Skeletal muscle satellite cell (primary cell): ENCODE measurements around the gene KRT2.

Experiments used
- H3K27me3 ChIP-seq: 2 replicates; pipeline ENCODE4 v1.7.0; 2013; ENCODE audit warnings: low read length; ENCODE audit not compliant: control insufficient read depth, insufficient read depth
- H3K36me3 ChIP-seq: 2 replicates; pipeline ENCODE4 v1.7.0; 2013; ENCODE audit warnings: mild to moderate bottlenecking, control low read depth, low read length; ENCODE audit not compliant: insufficient read depth
- H3K4me1 ChIP-seq: 2 replicates; pipeline ENCODE4 v1.7.0; 2013; ENCODE audit warnings: low read length; ENCODE audit not compliant: control insufficient read depth, insufficient read depth
- H3K4me2 ChIP-seq: 2 replicates; pipeline ENCODE4 v1.7.0; 2013; ENCODE audit warnings: mild to moderate bottlenecking, low read length
- H3K4me3 ChIP-seq: 2 replicates; pipeline ENCODE4 v1.7.0; 2013; ENCODE audit warnings: low read length
- H3K9ac ChIP-seq: 2 replicates; pipeline ENCODE4 v1.7.0; 2013; ENCODE audit warnings: mild to moderate bottlenecking, low read depth, low read length, moderate library complexity
- H3K9me3 ChIP-seq: replicated peaks from 2 replicates; pipeline ENCODE4 v1.7.0; 2013; ENCODE audit warnings: mild to moderate bottlenecking, control low read depth, low read length

The KRT2 gene

GRCh38 chr12:52683575-52684300 is 31.7 kb upstream of the KRT2 start:
- Histone ChIP-seq H3K4me1 (no peaks in the 10 kb centered on the region), H3K4me2 (no peak overlapping the region), H3K4me3 (no peak overlapping the region), H3K36me3 (no peaks in the 10 kb centered on the region), H3K9me3 (no peaks in the 10 kb centered on the region), H3K9ac (no peak overlapping the region), H3K27me3 (peaks cover 84% of the 10 kb centered on the region)

- H3K27me3 ChIP-seq, result peaks cover 84% of the 10 kb centered on the region
- no peak overlapping the region for H3K9ac ChIP-seq
- no peaks in the 10 kb centered on the region for H3K4me1 ChIP-seq
- H3K4me3 ChIP-seq, result no peak overlapping the region
- no peak overlapping the region for H3K4me2 ChIP-seq
- no peaks in the 10 kb centered on the region for H3K9me3 ChIP-seq
- H3K36me3 ChIP-seq, result no peaks in the 10 kb centered on the region
Observed at GRCh38 chr12:52682938-52683574, 31.0 kb upstream of the KRT2 start.

GRCh38 chr12:52682381-52682660 is 30.3 kb upstream of the KRT2 start:
- H3K4me2 ChIP-seq, result no peak overlapping the region
- H3K9me3 ChIP-seq, result no peaks in the 10 kb centered on the region
- no peak overlapping the region for H3K9ac ChIP-seq
- no peak overlapping the region for H3K4me3 ChIP-seq
- H3K27me3 ChIP-seq, result peaks cover 80% of the 10 kb centered on the region
- no peaks in the 10 kb centered on the region for H3K36me3 ChIP-seq
- no peaks in the 10 kb centered on the region for H3K4me1 ChIP-seq

- H3K4me2 ChIP-seq, result no peak overlapping the region
- no peak overlapping the region for H3K9ac ChIP-seq
- no peaks in the 10 kb centered on the region for H3K9me3 ChIP-seq
- no peaks in the 10 kb centered on the region for H3K4me1 ChIP-seq
- H3K27me3 ChIP-seq, result peaks cover 80% of the 10 kb centered on the region
- no peak overlapping the region for H3K4me3 ChIP-seq
- H3K36me3 ChIP-seq, result no peaks in the 10 kb centered on the region
Observed at GRCh38 chr12:52681526-52682380, 29.7 kb upstream of the KRT2 start.

- Histone ChIP-seq H3K36me3 (no peaks in the 10 kb centered on the region), H3K4me1 (no peaks in the 10 kb centered on the region), H3K9ac (no peak within 1 kb of the TSS), H3K9me3 (no peaks in the 10 kb centered on the region), H3K4me2 (no peak within 1 kb of the TSS), H3K27me3 (peaks cover 68% of the 10 kb centered on the region), H3K4me3 (no peak within 1 kb of the TSS)
Observed at GRCh38 chr12:52680363-52680762, 28.4 kb upstream of the KRT2 start, which contains the start of gene KRT1. KRT1 (minus strand) TSS chr12:52680407; CDS start chr12:52680348, 59 bp downstream.

- Histone ChIP-seq H3K4me1 (no peaks in the 10 kb centered on the region), H3K9me3 (no peaks in the 10 kb centered on the region), H3K4me2 (no peak overlapping the region), H3K4me3 (no peak overlapping the region), H3K27me3 (peaks cover 66% of the 10 kb centered on the region), H3K9ac (no peak overlapping the region), H3K36me3 (no peaks in the 10 kb centered on the region)
Observed at GRCh38 chr12:52679875-52680274, 27.9 kb upstream of the KRT2 start.

GRCh38 chr12:52677671-52678070 is 25.7 kb upstream of the KRT2 start:
- no peak overlapping the region for H3K4me3 ChIP-seq
- no peaks in the 10 kb centered on the region for H3K9me3 ChIP-seq
- H3K4me2 ChIP-seq, result no peak overlapping the region
- no peaks in the 10 kb centered on the region for H3K36me3 ChIP-seq
- H3K4me1 ChIP-seq, result no peaks in the 10 kb centered on the region
- H3K27me3 ChIP-seq, result peaks cover 67% of the 10 kb centered on the region
- no peak overlapping the region for H3K9ac ChIP-seq

GRCh38 chr12:52677126-52677525 is 25.1 kb upstream of the KRT2 start:
- Histone ChIP-seq H3K9me3 (no peaks in the 10 kb centered on the region), H3K4me2 (no peak overlapping the region), H3K9ac (no peak overlapping the region), H3K4me3 (no peak overlapping the region), H3K36me3 (no peaks in the 10 kb centered on the region), H3K4me1 (no peaks in the 10 kb centered on the region), H3K27me3 (peaks cover 67% of the 10 kb centered on the region)

- Histone ChIP-seq H3K4me1 (no peaks in the 10 kb centered on the region), H3K9ac (no peak overlapping the region), H3K36me3 (no peaks in the 10 kb centered on the region), H3K27me3 (peaks cover 70% of the 10 kb centered on the region), H3K9me3 (no peaks in the 10 kb centered on the region), H3K4me3 (no peak overlapping the region), H3K4me2 (no peak overlapping the region)
Observed at GRCh38 chr12:52676163-52676562, 24.2 kb upstream of the KRT2 start.

GRCh38 chr12:52675301-52675701 is 23.3 kb upstream of the KRT2 start:
- Histone ChIP-seq H3K27me3 (peaks cover 68% of the 10 kb centered on the region), H3K9ac (no peak overlapping the region), H3K36me3 (no peaks in the 10 kb centered on the region)

GRCh38 chr12:52674433-52674775 is 22.4 kb upstream of the KRT2 start:
- no peaks in the 10 kb centered on the region for H3K4me1 ChIP-seq
- no peak overlapping the region for H3K9ac ChIP-seq
- no peaks in the 10 kb centered on the region for H3K9me3 ChIP-seq
- H3K36me3 ChIP-seq, result no peaks in the 10 kb centered on the region
- peaks cover 67% of the 10 kb centered on the region for H3K27me3 ChIP-seq
- H3K4me2 ChIP-seq, result no peak overlapping the region
- H3K4me3 ChIP-seq, result no peak overlapping the region

More at GRCh38 chr12:52675301-52675701, 23.3 kb upstream of the KRT2 start:
- H3K4me2 ChIP-seq, result no peak overlapping the region
- H3K9me3 ChIP-seq, result no peaks in the 10 kb centered on the region
- H3K4me3 ChIP-seq, result no peak overlapping the region
- H3K4me1 ChIP-seq, result no peaks in the 10 kb centered on the region
